HG03469 (cell line): ENCODE results near the gene NKX3-2.
A peak's percentile ranks its signal among the peaks of the same experiment; 100 is the strongest.

Experiments used
- ATAC-seq: cut with Tn5 transposase; IDR thresholded peaks from one replicate; pipeline ENCODE4 v1.9.1; 2021; ENCODE audit warnings: mild to moderate bottlenecking, moderate library complexity, moderate number of reproducible peaks; ENCODE audit not compliant: unreplicated experiment

The NKX3-2 gene

DNA sequence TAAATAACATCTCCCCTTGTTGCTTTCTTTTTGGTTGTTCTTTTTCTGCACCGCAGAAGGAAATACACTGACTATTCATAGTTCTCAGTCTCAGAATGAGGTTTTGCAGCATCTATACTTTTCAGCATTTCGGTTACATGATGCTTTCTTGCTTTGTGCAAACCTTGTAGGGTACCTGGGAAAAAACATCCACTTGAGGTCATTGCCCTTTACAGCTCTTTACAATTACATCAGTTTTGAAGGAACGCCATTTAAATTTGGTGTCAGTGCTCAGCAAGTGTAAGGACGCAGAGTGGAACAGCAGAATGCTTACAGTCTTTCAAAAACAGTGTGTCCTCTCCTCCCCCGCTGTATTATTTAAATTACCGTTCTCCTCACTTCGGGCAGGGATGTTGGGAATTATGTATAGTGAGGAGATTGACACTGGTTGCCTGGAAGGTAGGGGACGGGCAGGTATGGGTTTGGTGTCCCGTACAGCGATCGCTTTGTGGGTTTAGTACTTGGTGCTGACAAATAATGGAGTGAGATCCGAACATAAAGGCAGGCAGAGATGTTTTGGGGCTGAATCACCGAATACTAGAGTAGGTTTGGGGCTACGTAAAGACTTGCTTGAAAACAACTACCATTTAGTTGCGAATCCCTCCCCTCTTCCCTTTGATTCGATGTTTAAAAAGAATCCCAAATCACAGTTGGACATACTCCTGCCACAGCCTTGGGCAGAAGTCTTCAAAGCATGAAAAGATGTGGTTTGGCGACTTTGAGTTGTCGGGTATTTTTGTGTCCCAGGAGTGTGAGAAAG lies 2.0 kb upstream of the NKX3-2 start:
- ATAC-seq = no peak

DNA sequence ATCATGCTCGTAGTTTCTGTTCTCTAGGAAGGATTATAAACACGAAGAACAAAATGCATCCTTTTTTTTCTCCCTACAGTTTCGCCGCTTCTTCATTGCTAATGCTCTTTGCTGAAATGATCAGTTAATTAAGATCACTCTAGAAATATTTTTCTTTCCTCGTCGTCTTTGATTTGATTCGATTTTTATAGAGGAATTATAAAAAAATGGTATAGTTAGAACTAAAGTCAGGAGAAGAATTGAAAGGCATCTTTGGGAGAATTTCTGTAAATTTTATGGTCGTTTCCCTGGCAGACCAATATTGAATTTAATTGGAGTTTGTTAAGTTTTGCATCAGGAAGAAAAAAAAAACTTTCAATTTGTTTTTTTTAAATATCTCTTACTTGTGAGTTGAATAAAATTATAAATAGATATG lies 1.1 kb upstream of the NKX3-2 start:
- no peak for ATAC-seq

DNA sequence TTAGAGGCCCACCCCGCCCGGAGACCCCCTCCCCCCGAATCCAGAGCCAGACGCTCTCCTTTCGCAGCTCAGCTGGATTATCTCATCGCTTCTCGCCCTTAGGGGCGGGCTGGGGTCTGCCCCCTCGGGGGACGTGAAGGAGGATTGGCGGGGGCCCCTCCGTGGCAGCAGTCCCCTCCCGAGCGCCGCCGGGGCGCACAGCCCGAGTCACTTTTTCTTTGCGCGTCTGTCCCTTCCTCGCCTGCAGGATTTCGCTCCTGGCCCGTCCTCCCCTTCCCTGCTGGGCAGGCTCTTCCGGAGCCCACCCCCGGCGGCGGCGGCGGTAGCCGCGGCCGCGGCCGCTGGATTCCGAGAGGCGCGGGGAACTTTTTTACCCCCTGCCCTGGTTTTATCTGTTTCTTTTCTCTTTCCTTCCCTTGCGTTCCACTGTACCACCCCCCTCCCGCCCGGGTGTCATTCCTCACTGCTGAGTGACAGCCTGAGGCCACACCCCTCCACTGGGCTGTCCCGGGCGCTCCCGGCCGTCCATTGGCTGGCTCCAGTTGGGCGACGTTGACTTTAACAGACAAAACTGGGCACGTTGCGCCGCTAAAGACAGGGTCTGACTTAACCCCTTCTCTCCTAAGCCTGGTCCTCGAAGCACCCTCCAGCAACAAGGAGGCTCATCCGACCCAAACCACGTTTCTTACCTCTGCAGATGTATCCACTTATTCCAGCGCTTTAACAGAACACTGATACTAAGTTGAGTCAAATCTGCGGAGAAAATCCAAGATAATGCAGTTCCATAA lies 492 bp upstream of the NKX3-2 start:
- ATAC-seq = peak; percentile 42

DNA sequence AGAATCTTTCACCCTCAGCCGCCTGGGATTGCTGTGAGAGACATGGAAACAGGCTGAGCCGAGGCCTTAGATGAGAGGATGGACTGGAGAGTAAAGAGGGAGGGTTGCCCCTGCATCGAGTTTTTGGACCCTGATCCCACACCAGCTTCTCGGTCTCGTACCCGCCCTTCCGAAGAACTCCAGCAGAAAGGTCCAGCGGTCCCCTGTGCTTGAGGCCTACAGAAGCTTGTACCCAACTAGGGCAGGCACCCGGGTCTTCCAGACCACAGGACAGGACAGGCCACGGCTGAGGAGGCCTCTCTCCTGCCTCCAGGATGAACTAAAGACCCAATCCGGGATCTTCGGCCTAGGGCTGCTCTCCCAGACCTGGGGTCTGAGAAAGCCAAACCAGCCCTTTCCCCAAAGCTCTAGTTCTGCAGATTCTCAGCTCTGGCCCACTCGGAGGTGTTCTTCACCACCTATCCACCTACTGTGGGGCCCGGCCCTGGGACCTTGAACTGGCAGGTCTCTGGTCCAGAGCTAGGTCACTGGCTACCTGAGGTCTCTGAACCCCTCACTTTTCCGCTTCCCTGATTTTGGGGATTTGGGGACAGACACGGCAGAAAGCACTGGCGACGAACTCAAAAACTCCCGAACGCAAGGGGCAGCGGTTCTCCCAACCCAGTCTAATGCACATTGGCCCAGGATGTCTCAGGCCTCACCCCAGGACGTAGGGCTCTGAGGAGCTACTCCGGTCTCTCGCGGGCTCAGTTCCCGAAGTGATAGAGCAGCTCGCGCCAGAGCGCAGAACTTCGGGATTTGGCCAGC lies 1.1 kb downstream of the NKX3-2 start:
- ATAC-seq = no peak

DNA sequence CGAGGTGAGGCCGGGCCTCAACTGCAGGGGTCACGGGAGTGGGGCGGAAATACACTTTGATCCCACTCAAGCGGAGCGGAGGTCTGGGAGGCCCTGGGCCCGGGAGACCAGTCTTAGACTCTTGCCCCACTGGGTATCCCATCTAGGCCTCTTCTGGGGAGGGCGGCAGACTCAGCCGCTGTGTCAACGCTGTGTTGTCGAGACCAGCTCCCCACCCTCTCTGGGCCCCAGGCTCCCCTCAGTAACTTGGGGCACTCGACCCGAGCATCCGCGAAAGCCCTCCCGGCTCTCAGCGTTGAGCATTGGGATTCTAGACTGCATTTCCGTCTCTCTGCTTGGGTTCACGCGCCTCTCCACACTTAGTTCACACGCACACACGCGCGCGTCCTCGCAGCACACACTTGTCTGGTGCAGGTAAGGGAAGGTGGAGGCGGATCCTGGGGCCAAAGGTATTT lies 1.7 kb downstream of the NKX3-2 start:
- no peak for ATAC-seq

DNA sequence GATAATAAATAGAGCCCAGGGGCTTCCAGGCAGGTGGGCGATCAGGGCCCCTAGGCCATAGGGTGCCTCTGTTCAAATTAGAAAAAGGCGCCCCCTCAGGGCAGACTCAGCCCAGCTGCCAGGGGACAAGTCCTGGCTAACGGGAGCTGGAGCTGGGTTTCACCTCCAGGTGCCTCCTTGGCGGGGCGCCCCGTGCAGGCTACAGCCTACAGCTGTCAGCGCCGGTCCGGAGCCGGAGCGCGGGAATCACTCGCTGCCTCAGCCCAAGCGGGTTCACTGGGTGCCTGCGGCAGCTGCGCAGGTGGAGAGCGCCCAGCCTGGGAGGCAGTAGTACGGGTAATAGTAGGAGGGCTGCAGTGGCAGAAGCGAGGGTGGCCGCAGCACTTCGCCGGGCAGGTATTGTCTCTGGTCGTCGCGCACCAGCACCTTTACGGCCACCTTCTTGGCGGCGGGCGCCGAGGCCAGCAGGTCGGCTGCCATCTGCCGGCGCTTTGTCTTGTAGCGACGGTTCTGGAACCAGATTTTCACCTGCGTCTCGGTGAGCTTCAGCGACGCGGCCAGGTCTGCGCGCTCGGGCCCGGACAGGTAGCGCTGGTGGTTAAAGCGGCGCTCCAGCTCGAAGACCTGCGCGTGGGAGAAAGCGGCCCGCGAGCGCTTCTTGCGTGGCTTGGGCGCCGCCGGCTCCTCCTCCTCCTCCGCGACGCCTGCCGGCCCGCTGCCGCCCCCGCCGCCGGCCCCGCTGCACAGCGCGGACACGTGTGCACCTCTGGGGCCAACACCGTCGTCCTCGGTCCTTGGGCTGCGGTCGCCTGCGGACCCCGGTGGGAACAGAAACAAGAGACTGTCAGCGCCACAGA lies 2.4 kb downstream of the NKX3-2 start:
- no peak for ATAC-seq

DNA sequence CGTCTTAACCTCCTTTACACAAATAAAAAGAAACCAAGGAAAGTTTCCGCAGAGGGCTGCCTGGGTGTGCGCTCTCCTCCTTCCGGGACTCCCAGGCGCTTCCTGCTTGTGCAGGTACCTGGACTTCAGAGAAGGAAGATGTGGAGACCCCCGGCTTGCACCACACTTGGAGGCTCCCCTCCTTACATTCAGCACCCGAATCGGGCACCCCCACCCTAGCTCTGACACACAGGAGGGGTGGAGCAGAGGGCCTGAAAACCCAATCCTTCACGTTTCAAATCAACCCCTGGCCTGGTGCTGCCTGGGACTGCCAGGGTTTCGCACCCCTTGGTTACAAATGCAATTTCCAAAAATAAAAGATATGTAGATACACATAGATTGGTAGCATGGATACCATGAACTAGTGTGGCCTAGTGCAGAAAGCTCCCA lies 3.1 kb downstream of the NKX3-2 start:
- no peak for ATAC-seq

DNA sequence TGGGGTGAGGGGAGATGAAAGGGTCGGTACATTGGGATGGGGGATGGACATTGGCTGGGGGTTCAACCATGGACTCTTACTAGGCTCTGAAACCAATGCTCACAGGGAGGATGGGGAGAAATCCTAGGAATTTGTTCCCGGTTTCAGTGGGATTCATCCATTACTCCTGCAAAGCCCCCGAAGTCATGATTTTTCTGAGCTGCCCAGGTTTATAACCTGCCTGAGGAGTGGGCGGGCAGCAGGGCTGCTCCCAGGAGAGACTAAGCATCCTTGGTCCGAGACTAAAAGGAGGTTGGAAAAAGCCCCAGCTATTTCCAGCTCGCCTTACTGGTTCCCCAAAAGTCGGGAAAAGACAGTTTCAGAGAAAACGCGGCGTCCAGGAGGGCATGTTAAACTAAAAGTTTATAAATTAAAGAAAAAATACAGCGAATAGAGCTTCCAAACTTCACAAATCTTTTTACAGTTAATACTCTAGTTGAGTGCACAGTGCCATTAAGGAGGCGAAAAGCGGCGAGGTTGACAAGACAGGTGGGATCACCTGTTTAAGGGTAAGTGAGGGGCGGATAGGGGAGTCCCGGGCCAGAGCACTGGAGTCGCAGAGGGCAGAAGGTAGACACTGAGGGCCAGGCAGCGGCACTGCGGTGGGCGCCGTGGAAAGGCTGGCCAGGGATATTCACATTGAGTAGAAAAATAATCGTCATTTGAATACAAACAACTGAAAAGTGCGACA lies 3.7 kb downstream of the NKX3-2 start:
- ATAC-seq = no peak

DNA sequence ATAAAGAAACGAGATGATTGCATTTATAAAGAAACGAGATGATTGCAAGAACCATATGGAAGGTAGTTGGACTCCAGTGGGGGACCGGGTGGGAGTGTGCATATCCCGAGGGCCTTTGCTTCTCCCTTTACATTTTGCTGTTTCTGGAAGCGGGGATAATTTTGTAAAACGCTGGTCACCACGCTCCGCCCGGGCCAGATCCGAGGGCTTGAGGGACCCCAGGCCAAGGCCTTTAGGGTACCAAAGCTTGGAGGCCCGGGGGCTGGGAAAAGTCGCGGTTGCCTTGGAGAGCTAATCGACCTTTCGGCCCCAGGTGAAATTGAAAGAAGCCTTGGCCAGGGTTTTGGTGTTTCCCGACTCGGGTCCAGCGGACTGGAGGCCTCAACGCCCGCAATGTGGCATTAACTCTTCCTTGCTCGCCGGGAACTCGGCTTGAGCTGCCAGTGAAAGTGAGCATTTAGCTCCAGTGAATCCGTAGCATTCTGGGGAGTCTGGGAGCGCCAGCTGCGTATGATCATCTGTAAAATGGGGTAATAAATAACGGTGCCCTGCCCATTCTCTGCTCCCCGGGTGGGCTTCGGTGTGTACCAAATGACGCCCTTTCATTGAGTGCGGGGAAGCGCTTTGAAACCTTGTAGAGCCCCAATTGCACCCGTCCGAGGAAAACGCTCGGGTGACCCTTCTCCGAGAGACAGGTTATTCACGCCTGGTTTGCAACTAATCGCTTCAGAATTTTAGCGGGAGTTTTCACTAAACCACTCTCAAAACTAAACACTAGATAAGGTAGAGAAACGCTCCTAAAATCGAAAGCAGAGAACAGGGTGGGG lies 4.5 kb downstream of the NKX3-2 start:
- ATAC-seq = no peak

DNA sequence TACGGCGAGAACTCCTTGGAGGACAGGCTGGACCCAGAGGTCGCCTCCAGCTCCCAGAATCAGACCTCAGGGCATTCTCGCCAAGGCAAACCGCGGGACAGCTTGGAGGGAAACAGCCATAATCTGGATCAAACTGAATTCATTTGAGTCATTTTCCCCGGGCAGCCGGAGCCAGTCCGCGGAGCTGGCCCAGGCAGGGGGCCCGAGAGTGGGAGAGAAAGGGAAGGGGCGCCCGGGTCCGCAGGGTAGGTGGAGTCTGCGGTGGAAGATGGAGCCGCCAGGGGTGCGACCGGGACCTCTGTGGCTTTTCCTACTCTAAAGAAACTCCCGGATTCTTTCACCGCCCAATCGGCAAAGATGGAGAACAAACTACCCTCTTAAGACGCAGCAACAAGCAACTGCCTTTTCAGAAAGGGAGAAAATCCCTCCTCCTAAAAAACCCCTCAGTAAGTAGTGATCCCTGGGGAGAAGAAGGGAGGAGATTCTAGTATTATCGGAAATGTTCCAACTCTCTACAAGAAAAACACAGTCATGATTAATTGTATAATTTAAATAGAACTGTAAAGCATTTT lies 5.2 kb downstream of the NKX3-2 start:
- no peak for ATAC-seq

DNA sequence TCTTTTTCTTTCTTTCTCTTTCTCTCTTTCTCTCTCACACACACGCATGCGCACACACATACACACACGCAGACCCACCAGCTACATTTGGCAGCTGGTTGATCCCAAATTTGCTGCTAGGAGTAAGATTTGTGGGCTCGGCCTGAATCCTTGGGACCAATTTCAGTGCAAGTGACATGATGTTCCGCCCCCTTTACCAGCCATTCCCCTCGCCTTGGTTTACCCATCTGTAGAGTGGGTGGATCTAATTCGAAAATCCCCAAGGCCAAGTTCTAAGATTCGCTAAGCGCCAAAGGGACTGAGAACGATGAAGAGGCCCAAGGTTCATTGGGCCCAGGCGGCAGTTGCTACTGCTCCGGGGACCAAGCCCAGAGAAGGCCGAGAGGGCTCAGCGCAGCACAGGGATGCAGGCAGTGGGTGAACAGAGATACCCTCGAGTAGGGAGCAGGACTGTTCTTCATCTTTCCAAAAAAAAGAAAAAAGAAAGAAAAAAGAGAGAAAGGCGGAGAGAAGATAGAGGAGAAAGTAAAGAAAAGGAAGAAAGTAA lies 5.8 kb downstream of the NKX3-2 start:
- no peak for ATAC-seq

DNA sequence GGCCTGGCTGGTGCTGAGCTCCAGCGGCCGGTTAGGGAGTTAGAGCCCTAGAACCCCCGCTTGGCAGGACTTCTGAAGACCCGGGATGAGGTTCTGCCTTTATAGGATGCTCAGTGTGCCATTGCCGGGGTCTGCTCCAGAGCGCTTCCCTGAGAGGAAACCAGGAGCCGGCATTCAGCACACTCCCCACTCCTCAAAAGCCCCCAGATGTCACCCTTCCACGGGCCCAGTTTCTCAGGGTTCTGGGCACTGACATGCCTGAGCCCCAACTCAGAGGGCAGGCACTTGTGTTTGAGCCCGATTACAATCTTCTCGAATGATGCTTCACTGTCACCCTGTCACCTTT lies 6.5 kb downstream of the NKX3-2 start:
- ATAC-seq = no peak

DNA sequence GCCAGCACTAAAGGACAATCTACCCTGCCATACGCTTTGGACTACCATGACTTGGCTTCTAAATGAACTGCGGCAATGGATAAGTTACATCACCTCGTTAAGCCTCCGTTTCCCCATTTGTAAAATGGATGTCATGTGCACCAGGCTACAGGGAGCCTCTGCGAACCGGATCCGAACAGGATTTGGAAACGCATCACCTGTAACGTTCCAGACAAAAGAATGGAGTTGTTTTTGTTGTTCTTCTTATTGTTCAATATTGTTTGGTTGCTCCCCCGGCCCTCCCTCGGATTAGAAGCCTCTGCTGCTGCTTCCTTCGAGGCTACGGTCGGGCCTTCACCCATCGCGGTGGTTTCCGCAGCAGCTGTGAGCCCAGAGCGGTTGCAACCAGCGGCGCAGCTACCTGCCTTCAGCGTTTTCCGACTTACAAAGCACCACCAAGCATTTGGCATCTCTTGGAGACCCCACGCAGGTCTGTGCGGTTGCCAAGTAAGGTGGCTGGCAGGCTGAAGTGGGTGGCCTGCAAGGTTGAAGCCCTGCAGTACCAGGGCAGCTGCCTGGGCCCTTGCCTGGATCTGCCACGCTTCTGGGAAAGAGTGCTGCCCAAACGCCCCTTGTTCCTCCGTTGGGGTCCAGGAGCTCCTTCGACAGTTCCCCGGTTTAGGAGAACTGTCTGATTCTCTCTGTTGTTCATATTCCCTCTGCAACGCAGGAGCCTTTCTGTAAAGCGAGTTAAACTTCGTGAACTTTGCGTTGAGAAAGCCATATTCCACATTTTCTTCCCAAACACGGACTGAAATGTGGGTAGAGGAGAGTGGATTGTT lies 7.1 kb downstream of the NKX3-2 start:
- ATAC-seq = no peak

DNA sequence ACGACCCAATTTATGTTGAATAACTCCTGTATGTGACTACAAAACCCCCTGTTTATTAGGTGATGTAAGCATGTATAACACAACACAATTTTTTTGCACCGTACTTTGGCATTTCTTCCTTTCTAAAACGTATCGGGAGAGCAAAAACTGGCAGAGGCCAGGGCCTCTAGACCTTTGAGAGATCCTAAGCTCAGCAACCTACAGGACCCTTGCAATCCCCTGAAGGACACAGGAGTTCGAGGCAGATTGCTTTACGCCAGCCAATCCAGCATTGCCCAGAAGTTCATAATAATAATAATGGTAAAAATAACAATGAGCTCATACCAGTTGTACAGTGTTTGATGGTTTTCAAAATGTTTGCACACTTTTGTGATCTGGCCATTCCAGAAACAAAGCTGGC lies 7.7 kb downstream of the NKX3-2 start:
- ATAC-seq = no peak

DNA sequence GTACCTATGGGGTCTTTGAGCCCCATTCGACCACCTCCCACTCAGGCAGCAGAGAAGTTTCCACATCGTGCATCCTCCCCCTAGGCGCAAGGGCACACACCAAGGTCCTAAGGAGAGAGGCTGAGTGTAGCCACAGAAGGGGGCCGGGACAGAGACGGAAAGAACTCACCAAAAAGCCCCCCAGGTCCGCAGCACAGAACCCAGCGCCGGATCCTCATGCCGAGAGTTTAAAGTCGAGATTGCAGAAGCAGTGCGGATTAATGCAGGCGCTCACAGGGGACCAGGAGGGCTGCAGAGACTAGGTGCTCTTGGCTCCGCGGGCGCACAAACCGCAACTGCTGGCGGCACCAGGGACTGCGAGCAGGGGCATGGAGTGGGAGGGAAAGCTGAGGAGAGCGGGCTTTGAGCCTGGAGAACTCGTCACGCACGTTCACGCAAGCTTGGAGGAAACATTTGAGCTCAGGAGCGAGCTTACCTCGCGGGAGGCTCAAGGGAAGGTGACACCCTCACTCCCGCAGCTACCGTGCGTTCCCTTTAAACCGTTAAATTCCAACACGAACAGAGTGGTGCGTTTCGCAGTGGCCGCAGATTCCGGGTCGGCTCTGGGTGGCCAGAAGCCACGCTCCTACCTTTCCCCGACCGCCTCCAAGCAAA lies 8.5 kb downstream of the NKX3-2 start:
- no peak for ATAC-seq

DNA sequence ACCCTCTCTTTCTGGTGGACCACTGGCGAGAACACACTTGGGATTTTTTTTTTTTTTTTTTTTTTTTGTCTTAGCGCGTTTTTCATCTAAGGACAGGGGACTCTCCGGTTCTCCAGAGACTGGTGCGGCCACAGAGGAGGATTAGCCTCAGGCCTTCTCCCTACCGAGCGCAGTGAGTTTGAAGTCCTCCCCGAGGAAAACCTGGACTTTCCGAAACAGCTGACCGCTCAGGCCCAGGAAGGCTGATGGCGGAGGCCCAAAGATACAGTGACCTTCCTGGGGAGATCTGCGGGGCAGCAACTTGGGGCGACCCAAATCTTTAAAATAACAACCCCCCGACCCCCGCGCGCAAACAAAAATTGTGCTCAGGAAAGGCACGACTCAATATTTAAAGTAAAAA lies 9.2 kb downstream of the NKX3-2 start:
- ATAC-seq = no peak
